ENCODE measurements around the gene PROCA1. TPM values are rescaled to one million over a fixed set of nuclear protein-coding genes. Genes with fewer than 3 reads are reported as not detected.

The PROCA1 gene
- total and polyA plus RNA-seq, 2 of the 13 experiments (the other 11 are each of a cell fraction or from before 2014, with no cell fraction given) = 0.73 to 1.5 TPM

- TF ChIP-seq REST (IDR thresholded peaks at IDR 0.05; ENCODE audit: borderline replicate concordance in 1 of 2, low read depth in 1 of 2, low read length in 2 of 2) = 0 out of 4 replicates have a peak, but pooled peaks of 1 of the 2 experiments have one; percentile 11
- peak; percentile 52; the same call in 1 of the 2 replicates for TF ChIP-seq ETV5 (CRISPR knock-in tag; IDR thresholded peaks at IDR 0.05; ENCODE audit: borderline replicate concordance)
- no peak for TF ChIP-seq TRAFD1 (CRISPR knock-in tag; IDR thresholded peaks at IDR 0.05; ENCODE audit: borderline replicate concordance)
- TF ChIP-seq STAG1 (CRISPR knock-in tag; IDR thresholded peaks at IDR 0.05) = no peak
- TF ChIP-seq HNF1B (CRISPR knock-in tag; IDR thresholded peaks at IDR 0.05) = no peak; the same call in 1 of the 2 replicates
- no peak for TF ChIP-seq DMTF1 (CRISPR knock-in tag; IDR thresholded peaks at IDR 0.05)
- no peak for TF ChIP-seq ZNF333 (CRISPR knock-in tag; IDR thresholded peaks at IDR 0.05; ENCODE audit: borderline replicate concordance)
- TF ChIP-seq KLF9 (CRISPR knock-in tag; IDR thresholded peaks at IDR 0.05; ENCODE audit: low read depth) = no peak
- TF ChIP-seq ZNF773 (CRISPR knock-in tag; IDR thresholded peaks at IDR 0.05; ENCODE audit: borderline replicate concordance) = no peak
- peak; percentile 32; the same call in 1 of the 2 replicates for TF ChIP-seq DZIP1 (CRISPR knock-in tag; IDR thresholded peaks at IDR 0.05)
- no peak for TF ChIP-seq ZNF766 (CRISPR knock-in tag; IDR thresholded peaks at IDR 0.05; ENCODE audit: borderline replicate concordance)
- peak; percentile 68 for TF ChIP-seq HOXA9 (CRISPR knock-in tag; IDR thresholded peaks at IDR 0.05; ENCODE audit: borderline replicate concordance)
These were observed 33.5 kb upstream of the PROCA1 start (continued) for GRCh38 chr17:28744972-28745785.

Measured in HepG2 (cell line).